HL-60 (cell line): ENCODE measurements around the gene HES7.

ENCODE experiments used
- DNase-seq, 2 experiments: peaks; one replicate each; pipeline ENCODE4 v3.0.0-alpha.2; 2010 to 2020; ENCODE audit warnings: low read depth in 1 of 2, low spot score in 1 of 2
- H3K27ac ChIP-seq: fragments of 250-450 bp; sonication (Bioruptor Pico); replicated peaks from 2 replicates; pipeline ENCODE4 v1.5.1; 2020; ENCODE audit warnings: mild to moderate bottlenecking, moderate library complexity
- H3K27me3 ChIP-seq: fragments of 250-450 bp; sonication (Bioruptor Pico); 2 replicates; pipeline ENCODE4 v1.5.1; 2021; ENCODE audit warnings: mild to moderate bottlenecking, moderate library complexity; ENCODE audit not compliant: insufficient read depth, poor library complexity, severe bottlenecking
- H3K4me3 ChIP-seq: replicated peaks from 2 replicates; pipeline ENCODE4 v1.5.1; 2011; ENCODE audit warnings: mild to moderate bottlenecking, control low read depth, low read length; ENCODE audit not compliant: insufficient read depth
- CTCF ChIP-seq: IDR thresholded peaks from one replicate; pipeline ENCODE4 v1.5.1; 2011; ENCODE audit warnings: low read length, control low read depth, inconsistent platforms; ENCODE audit not compliant: insufficient read depth
- GABPA ChIP-seq: IDR thresholded peaks from 2 replicates; pipeline ENCODE4 v1.6.1; 2012; ENCODE audit warnings: low read depth
- POLR2AphosphoS5 ChIP-seq: IDR thresholded peaks from 2 replicates; pipeline ENCODE4 v1.6.1; 2012; ENCODE audit warnings: low read depth
- REST ChIP-seq: IDR thresholded peaks from 2 replicates; pipeline ENCODE4 v1.6.1; 2012; ENCODE audit warnings: low read depth; ENCODE audit not compliant: insufficient replicate concordance
- SPI1 ChIP-seq: IDR thresholded peaks from 2 replicates; pipeline ENCODE4 v1.6.1; 2012; ENCODE audit warnings: low read depth, mild to moderate bottlenecking, borderline replicate concordance

HES7 gene

GRCh38 chr17:8162997-8163977 is 39.4 kb upstream of the HES7 start:
- Histone ChIP-seq H3K27me3 (no peaks in the 10 kb centered on the region), H3K4me3 (peak overlapping the region; percentile 41), H3K27ac (peak overlapping the region; percentile 75)
- DNase-seq = no peak
- TF ChIP-seq SPI1 (no peak), CTCF (no peak), POLR2AphosphoS5 (no peak), REST (no peak), GABPA (no peak)

- peak in 1 of 2 experiments; percentile 37 for DNase-seq
- TF ChIP-seq POLR2AphosphoS5 = peak; percentile 51; the same call in 1 of the 2 replicates
- no peak for TF ChIP-seq REST
- peak within 1 kb of the TSS; percentile 76 for H3K4me3 ChIP-seq
- peak within 1 kb of the TSS; percentile 75 for H3K27ac ChIP-seq
- no peaks in the 10 kb centered on the region for H3K27me3 ChIP-seq
Observed at GRCh38 chr17:8162233-8162996, 38.5 kb upstream of the HES7 start, which contains the start of gene VAMP2. Gene VAMP2, minus strand, starts transcription at chr17:8162948. Its CDS starts 69 bp downstream, at chr17:8162879.

- peak overlapping the region; percentile 67; the same call in 1 of the 2 replicates for H3K27ac ChIP-seq
- DNase-seq = no peak
- peak overlapping the region; percentile 76 for H3K4me3 ChIP-seq
- TF ChIP-seq CTCF (no peak), REST (no peak), SPI1 (no peak), POLR2AphosphoS5 (no peak)
- no peaks in the 10 kb centered on the region for H3K27me3 ChIP-seq
Observed at GRCh38 chr17:8161289-8162232, 37.7 kb upstream of the HES7 start.
